SJSA1 (cell line): ENCODE data around the gene ALPI. TPM values are rescaled to one million over a fixed set of nuclear protein-coding genes. Genes with fewer than 3 reads are reported as not detected.

Experiments used
- DNase-seq, 2 experiments: peaks; one replicate each; pipeline ENCODE4 v3.0.0-alpha.2; 2015 to 2020; ENCODE audit warnings: low spot score in 2 of 2, low read depth in 1 of 2
- H3K27ac ChIP-seq: fragments of 250-450 bp; sonication (Bioruptor Pico); 2 replicates; pipeline ENCODE4 v1.5.1; 2020; ENCODE audit warnings: mild to moderate bottlenecking, moderate library complexity
- H3K27me3 ChIP-seq: fragments of 250-450 bp; sonication (Bioruptor Pico); replicated peaks from 2 replicates; pipeline ENCODE4 v1.5.1; 2020; ENCODE audit warnings: mild to moderate bottlenecking, moderate library complexity
- H3K36me3 ChIP-seq: fragments of 250-450 bp; sonication (Bioruptor Pico); 2 replicates; pipeline ENCODE4 v1.5.1; 2020; ENCODE audit warnings: mild to moderate bottlenecking
- H3K4me1 ChIP-seq: fragments of 250-450 bp; sonication (Bioruptor Pico); replicated peaks from 2 replicates; pipeline ENCODE4 v1.6.1; 2021; ENCODE audit warnings: mild to moderate bottlenecking
- H3K4me3 ChIP-seq: fragments of 250-450 bp; sonication (Bioruptor Pico); 2 replicates; pipeline ENCODE4 v1.5.1; 2020; ENCODE audit warnings: mild to moderate bottlenecking
- H3K9me3 ChIP-seq: fragments of 250-450 bp; sonication (Bioruptor Pico); replicated peaks from 2 replicates; pipeline ENCODE4 v1.5.1; 2020; ENCODE audit warnings: mild to moderate bottlenecking
- total RNA-seq: library from RNA; depleted of rRNA; stranded (reverse); fragments of >200 nt; shearing (Covaris generic); gene quantifications from 2 replicates; pipeline ENCODE4 v1.2.3, GENCODE V29; 2014

ALPI gene
- total RNA-seq, 1 experiment from 2014 or later = not detected

- Histone ChIP-seq H3K27me3 (peaks cover 42% of the 10 kb centered on the region), H3K36me3 (no peaks in the 10 kb centered on the region), H3K4me3 (no peak overlapping the region), H3K9me3 (no peaks in the 10 kb centered on the region), H3K27ac (no peak overlapping the region), H3K4me1 (no peaks in the 10 kb centered on the region)
- DNase-seq = no peak
Observed at GRCh38 chr2:232476791-232477190, 20.8 kb downstream of the ALPI start.

GRCh38 chr2:232477751-232478510 lies 22.0 kb downstream of the ALPI start:
- H3K27ac ChIP-seq = no peak overlapping the region
- H3K4me1 ChIP-seq = no peaks in the 10 kb centered on the region
- H3K36me3 ChIP-seq = no peaks in the 10 kb centered on the region
- peaks cover 42% of the 10 kb centered on the region for H3K27me3 ChIP-seq
- H3K4me3 ChIP-seq = no peak overlapping the region
- no peaks in the 10 kb centered on the region for H3K9me3 ChIP-seq
- DNase-seq = no peak

GRCh38 chr2:232478571-232479340 lies 22.8 kb downstream of the ALPI start:
- Histone ChIP-seq H3K4me3 (no peak overlapping the region), H3K9me3 (no peaks in the 10 kb centered on the region), H3K4me1 (no peaks in the 10 kb centered on the region), H3K27ac (no peak overlapping the region), H3K36me3 (no peaks in the 10 kb centered on the region), H3K27me3 (peaks cover 35% of the 10 kb centered on the region)
- DNase-seq = no peak

- no peak for DNase-seq
Observed at GRCh38 chr2:232479341-232480200, 23.6 kb downstream of the ALPI start.

GRCh38 chr2:232480201-232481190 lies 24.5 kb downstream of the ALPI start:
- Histone ChIP-seq H3K27me3 (peaks cover 35% of the 10 kb centered on the region), H3K9me3 (no peaks in the 10 kb centered on the region), H3K4me3 (no peak overlapping the region), H3K4me1 (no peaks in the 10 kb centered on the region), H3K36me3 (no peaks in the 10 kb centered on the region), H3K27ac (no peak overlapping the region)
- DNase-seq = no peak

More at GRCh38 chr2:232479341-232480200, 23.6 kb downstream of the ALPI start:
- no peak overlapping the region for H3K4me3 ChIP-seq
- H3K27ac ChIP-seq = no peak overlapping the region
- H3K36me3 ChIP-seq = no peaks in the 10 kb centered on the region
- H3K27me3 ChIP-seq = peaks cover 34% of the 10 kb centered on the region
- H3K9me3 ChIP-seq = no peaks in the 10 kb centered on the region
- H3K4me1 ChIP-seq = no peaks in the 10 kb centered on the region

- Histone ChIP-seq H3K9me3 (no peaks in the 10 kb centered on the region), H3K36me3 (no peaks in the 10 kb centered on the region), H3K27ac (no peak overlapping the region), H3K4me1 (no peaks in the 10 kb centered on the region), H3K27me3 (peaks cover 39% of the 10 kb centered on the region), H3K4me3 (no peak overlapping the region)
- DNase-seq = no peak
Observed at GRCh38 chr2:232481322-232482140, 25.6 kb downstream of the ALPI start.

- H3K4me3 ChIP-seq = no peak overlapping the region
- no peak overlapping the region for H3K27ac ChIP-seq
- H3K36me3 ChIP-seq = no peaks in the 10 kb centered on the region
- DNase-seq = no peak
- H3K9me3 ChIP-seq = no peaks in the 10 kb centered on the region
- H3K4me1 ChIP-seq = 0 out of 2 replicates have a peak, but pooled peaks cover 4% of the 10 kb centered on the region
- peaks cover 49% of the 10 kb centered on the region for H3K27me3 ChIP-seq
Observed at GRCh38 chr2:232482301-232483238, 26.6 kb downstream of the ALPI start.

- H3K27me3 ChIP-seq = peaks cover 55% of the 10 kb centered on the region
Observed at GRCh38 chr2:232483311-232483922, 27.5 kb downstream of the ALPI start.

GRCh38 chr2:232483923-232484627 lies 28.1 kb downstream of the ALPI start:
- H3K36me3 ChIP-seq = no peaks in the 10 kb centered on the region
- H3K27me3 ChIP-seq = peaks cover 62% of the 10 kb centered on the region
- H3K9me3 ChIP-seq = no peaks in the 10 kb centered on the region
- DNase-seq = no peak
- H3K27ac ChIP-seq = no peak overlapping the region
- no peak overlapping the region for H3K4me3 ChIP-seq
- 0 out of 2 replicates have a peak, but pooled peaks cover 4% of the 10 kb centered on the region for H3K4me1 ChIP-seq

More at GRCh38 chr2:232483311-232483922, 27.5 kb downstream of the ALPI start:
- Histone ChIP-seq H3K4me1 (0 out of 2 replicates have a peak, but pooled peaks cover 4% of the 10 kb centered on the region), H3K4me3 (no peak overlapping the region), H3K9me3 (no peaks in the 10 kb centered on the region), H3K27ac (no peak overlapping the region), H3K36me3 (no peaks in the 10 kb centered on the region)
- no peak for DNase-seq

- no peak for DNase-seq
- Histone ChIP-seq H3K27ac (no peak overlapping the region), H3K9me3 (no peaks in the 10 kb centered on the region), H3K4me3 (no peak overlapping the region), H3K4me1 (0 out of 2 replicates have a peak, but pooled peaks cover 4% of the 10 kb centered on the region), H3K36me3 (no peaks in the 10 kb centered on the region), H3K27me3 (peaks cover 58% of the 10 kb centered on the region)
Observed at GRCh38 chr2:232484628-232485347, 28.8 kb downstream of the ALPI start.
